CD4-positive, alpha-beta memory T cell (primary cell): ENCODE results near the gene GDF10. TPM values are rescaled to one million over a fixed set of nuclear protein-coding genes. Genes with fewer than 3 reads are reported as not detected.
A peak's percentile ranks its signal among the peaks of the same experiment; 100 is the strongest.

Experiments
- CTCF ChIA-PET: fragments of 350-600 bp; sonication (Branson Sonifier 250); formaldehyde crosslinking; loops from one replicate; lab custom pipeline; 2021; ENCODE audit warnings: inconsistent platforms; ENCODE audit not compliant: partially characterized antibody; lab: Charles Lee
- POLR2A ChIA-PET: fragments of 350-600 bp; sonication (Branson Sonifier 250); formaldehyde crosslinking; loops from one replicate; lab custom pipeline; 2021; ENCODE audit not compliant: partially characterized antibody; lab: Charles Lee
- DNase-seq, 5 donors: peaks; one replicate each; pipeline versions ENCODE4 v3.0.0 to v3.0.0-alpha.2; 2020 to 2022; ENCODE audit warnings: mixed read lengths in 1 of 5
- H3K27ac ChIP-seq: one replicate; pipeline ENCODE4 v1.7.0; 2013; ENCODE audit warnings: low read depth, low read length
- H3K27me3 ChIP-seq: 2 replicates; pipeline ENCODE4 v1.7.0; 2013; ENCODE audit warnings: mild to moderate bottlenecking, low read length, moderate library complexity; ENCODE audit not compliant: insufficient read depth
- H3K36me3 ChIP-seq: 2 replicates; pipeline ENCODE4 v1.7.0; 2013; ENCODE audit warnings: mild to moderate bottlenecking, low read length, moderate library complexity; ENCODE audit not compliant: insufficient read depth
- H3K4me1 ChIP-seq: 2 replicates; pipeline ENCODE4 v1.7.0; 2013; ENCODE audit warnings: mild to moderate bottlenecking, low read length, moderate library complexity; ENCODE audit not compliant: insufficient read depth
- H3K4me3 ChIP-seq, 2 donors: one replicate each; pipeline ENCODE4 v1.7.0; 2013; ENCODE audit warnings: low read length in 2 of 2, mild to moderate bottlenecking in 1 of 2
- H3K9me3 ChIP-seq, 2 donors: one replicate each; pipeline ENCODE4 v1.7.0; 2013; ENCODE audit warnings: low read length in 2 of 2, control low read depth in 1 of 2; ENCODE audit not compliant: control insufficient read depth in 1 of 2
- H3K27ac Mint-ChIP-seq, 7 donors: one replicate each; pipeline ENCODE4 v1.8.0; 2020 to 2021; ENCODE audit warnings: mixed read lengths in 7 of 7, mild to moderate bottlenecking in 6 of 7, inconsistent platforms in 3 of 7, moderate library complexity in 3 of 7
- H3K27me3 Mint-ChIP-seq, 2 donors: one replicate each; pipeline ENCODE4 v1.8.0; 2020 to 2021; ENCODE audit warnings: mixed read lengths in 2 of 2
- H3K36me3 Mint-ChIP-seq, 2 donors: one replicate each; pipeline ENCODE4 v1.8.0; 2020 to 2021; ENCODE audit warnings: mixed read lengths in 2 of 2, inconsistent platforms in 1 of 2, mild to moderate bottlenecking in 1 of 2
- H3K4me1 Mint-ChIP-seq, 4 donors: one replicate each; pipeline ENCODE4 v1.8.0; 2020 to 2021; ENCODE audit warnings: mixed read lengths in 4 of 4, mild to moderate bottlenecking in 1 of 4
- H3K4me3 Mint-ChIP-seq, 8 donors: one replicate each; pipeline ENCODE4 v1.8.0; 2020 to 2021; ENCODE audit warnings: mixed read lengths in 8 of 8, mild to moderate bottlenecking in 7 of 8, moderate library complexity in 6 of 8, inconsistent platforms in 3 of 8
- H3K9me3 Mint-ChIP-seq, 8 donors: one replicate each; pipeline ENCODE4 v1.8.0; 2020 to 2021; ENCODE audit warnings: mixed read lengths in 8 of 8, mild to moderate bottlenecking in 5 of 8, inconsistent platforms in 3 of 8, moderate library complexity in 1 of 8
- intact Hi-C: fragments of 100-400 bp; cut with micrococcal nuclease; formaldehyde crosslinking; loops from one replicate; pipeline ENCODE4 v1.15.1; 2023
- polyA plus RNA-seq, 2 donors: library from polyadenylated mRNA; unstranded; fragments of 300-500 nt; fragmentation: Illumina TruSeq; gene quantifications; one replicate each; pipeline ENCODE4 v1.2.3, GENCODE V29; 2021
- total RNA-seq, 2 experiments: library from RNA; stranded (reverse); gene quantifications; one replicate each; pipeline ENCODE4 v1.2.3, GENCODE V29; 2021

The GDF10 gene
- total and polyA plus RNA-seq, 4 experiments from 2014 or later, result 0.19 to 1.3 (median 0.78) TPM

DNA sequence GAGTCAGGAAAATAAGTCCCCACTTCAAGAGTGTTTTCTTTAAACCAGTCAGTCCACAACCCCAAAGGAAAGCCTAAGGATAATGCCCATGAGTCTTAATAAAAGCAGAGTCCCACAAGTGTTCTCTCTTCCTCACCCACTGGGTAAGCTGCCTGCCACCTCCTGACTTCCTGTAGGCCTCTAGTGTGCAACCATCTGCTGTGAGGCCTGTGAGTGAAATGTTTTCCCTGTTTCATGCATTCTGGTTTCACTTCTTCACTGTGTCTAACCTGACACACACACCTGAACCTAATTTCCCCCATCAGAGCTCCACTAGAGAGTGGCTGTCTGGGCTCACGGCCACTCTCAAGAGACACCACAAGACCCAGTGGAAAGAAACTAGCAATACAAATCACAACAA, 38.9 kb upstream of the GDF10 start:
- DNase-seq, result peak; percentile 38 to 53 (median 43)
- no peaks in the 10 kb centered on the region for H3K27me3 ChIP-seq
- Mint-ChIP-seq H3K9me3 (peaks cover 0 to 12% (median 1%) of the 10 kb centered on the region in 8 donors), H3K27me3 (no peaks in the 10 kb centered on the region), H3K36me3 (no peaks in the 10 kb centered on the region), H3K4me1 (peaks cover 48 to 93% (median 82%) of the 10 kb centered on the region in 4 donors), H3K27ac (peak overlapping the region; percentile 78 to 99 (median 96)), H3K4me3 (peak overlapping the region; percentile 34 to 83 (median 76))
- CTCF ChIA-PET, result interaction anchor here (0.9 to 3.0 kb wide), 3 partner anchors 22 to 55 kb away, joined by 3 to 21 read pairs (median 3); no protein-coding TSS in a partner anchor
- no peak overlapping the region for H3K4me3 ChIP-seq
- H3K9me3 ChIP-seq, result no peaks in the 10 kb centered on the region
- peak overlapping the region; percentile 51 for H3K27ac ChIP-seq
- H3K36me3 ChIP-seq, result no peaks in the 10 kb centered on the region
- intact Hi-C loops, result loop anchor here (2.0 kb wide), 2 partner anchors 50 to 94 kb away; no protein-coding TSS in a partner anchor
- H3K4me1 ChIP-seq, result peaks cover 90% of the 10 kb centered on the region
- POLR2A ChIA-PET, result interaction anchor here (0.8 to 5.7 kb wide), 8 partner anchors 15 to 213 kb away, joined by 3 to 33 read pairs (median 10); no protein-coding TSS in a partner anchor

DNA sequence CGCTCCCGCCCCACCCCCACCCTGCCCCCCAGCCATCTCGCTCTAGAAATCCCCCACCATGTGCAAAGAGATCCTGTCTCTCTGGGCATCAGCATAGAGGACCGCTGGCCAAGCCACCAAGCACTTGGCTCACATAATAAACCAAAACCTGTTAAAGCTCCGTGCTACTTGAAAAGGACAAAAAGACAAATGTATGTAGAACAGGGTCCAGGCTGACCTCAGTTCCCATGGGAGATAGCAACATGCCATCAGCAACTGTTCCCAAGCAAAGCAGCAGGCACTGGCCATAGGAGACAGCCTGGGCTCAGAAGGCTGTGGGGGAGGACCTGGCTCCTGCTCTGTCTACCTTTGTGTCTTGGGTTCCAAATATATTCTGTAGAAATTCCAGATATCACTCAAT, 38.4 kb upstream of the GDF10 start:
- CTCF ChIA-PET, result interaction anchor here (0.9 to 3.0 kb wide), 2 partner anchors 21 to 50 kb away, joined by 3 to 21 read pairs; no protein-coding TSS in a partner anchor
- Mint-ChIP-seq H3K9me3 (peaks cover 0 to 12% (median under 1%) of the 10 kb centered on the region in 8 donors), H3K36me3 (no peaks in the 10 kb centered on the region), H3K4me3 (peak overlapping the region in 6 of 8 donors; percentile 72 to 83 (median 77)), H3K27ac (peak overlapping the region; percentile 78 to 99 (median 96)), H3K27me3 (no peaks in the 10 kb centered on the region), H3K4me1 (peaks cover 46 to 91% (median 80%) of the 10 kb centered on the region in 4 donors)
- Histone ChIP-seq H3K4me1 (peaks cover 85% of the 10 kb centered on the region), H3K9me3 (no peaks in the 10 kb centered on the region), H3K4me3 (no peak overlapping the region), H3K36me3 (no peaks in the 10 kb centered on the region), H3K27me3 (no peaks in the 10 kb centered on the region), H3K27ac (no peak overlapping the region)
- POLR2A ChIA-PET, result interaction anchor here (0.8 to 5.7 kb wide), 8 partner anchors 14 to 214 kb away, joined by 3 to 33 read pairs (median 10); no protein-coding TSS in a partner anchor
- intact Hi-C loops, result loop anchor here (2.0 kb wide), 2 partner anchors 49 to 95 kb away; no protein-coding TSS in a partner anchor
- no peak for DNase-seq

DNA sequence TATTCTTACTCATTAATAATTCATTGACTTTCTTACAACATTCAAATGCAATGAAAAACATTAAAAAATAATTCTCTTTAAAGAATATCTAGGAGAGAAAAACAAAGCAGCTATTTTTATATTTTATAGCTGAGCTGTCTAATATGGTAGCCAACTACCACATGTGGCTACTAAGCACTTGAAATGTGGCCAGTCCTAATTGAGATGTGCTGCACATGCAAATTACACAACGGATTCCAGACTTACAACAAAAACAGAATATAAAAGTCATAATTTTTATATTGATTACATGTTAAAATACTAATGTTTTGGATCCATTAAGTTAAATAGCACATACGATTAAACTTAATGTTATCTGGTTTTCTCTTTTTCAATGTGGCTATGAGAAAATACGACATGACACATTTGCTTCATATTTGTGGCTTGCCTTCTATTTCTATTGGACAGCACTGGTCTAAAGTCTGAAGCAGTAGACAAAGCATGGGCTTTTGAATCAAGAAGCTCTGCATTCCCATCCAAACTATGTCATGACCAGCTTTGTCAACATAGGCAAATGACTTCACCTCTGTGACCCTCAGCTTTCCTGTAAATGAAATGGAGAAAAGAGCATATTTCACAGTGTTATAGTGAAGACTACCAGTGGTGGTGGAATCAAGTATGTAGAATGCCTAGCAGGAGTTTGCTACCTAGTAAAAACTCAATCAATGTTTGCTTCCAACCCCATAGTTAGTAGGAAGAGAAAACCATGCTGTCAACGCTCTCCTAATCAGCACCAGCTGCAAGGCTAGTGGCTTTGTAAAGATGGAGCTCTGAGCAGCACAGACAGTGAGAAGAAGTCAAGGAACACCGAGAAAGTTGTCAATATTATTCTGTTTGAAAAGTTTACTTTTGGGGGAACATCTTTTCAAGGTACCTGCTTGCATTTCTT, 37.1 kb upstream of the GDF10 start:
- peaks cover 0 to 12% (median 0%) of the 10 kb centered on the region in 8 donors for H3K9me3 Mint-ChIP-seq
- Histone ChIP-seq H3K27ac (no peak overlapping the region), H3K36me3 (no peaks in the 10 kb centered on the region), H3K27me3 (no peaks in the 10 kb centered on the region), H3K9me3 (no peaks in the 10 kb centered on the region), H3K4me3 (no peak overlapping the region), H3K4me1 (peaks cover 73% of the 10 kb centered on the region)
- H3K27me3 Mint-ChIP-seq, result no peaks in the 10 kb centered on the region
- H3K4me3 Mint-ChIP-seq, result peak overlapping the region in 2 of 8 donors; percentile 14 to 15
- H3K4me1 Mint-ChIP-seq, result peaks cover 38 to 90% (median 73%) of the 10 kb centered on the region in 4 donors
- no peaks in the 10 kb centered on the region for H3K36me3 Mint-ChIP-seq
- POLR2A ChIA-PET, result interaction anchor here (1.2 kb wide), 1 partner anchor 55 kb away, joined by 3 read pairs; no protein-coding TSS in a partner anchor
- intact Hi-C loops, result no loop called here
- CTCF ChIA-PET, result interaction anchor here (3.0 kb wide), 1 partner anchor 48 kb away, joined by 21 read pairs; no protein-coding TSS in a partner anchor
- peak overlapping the region in 2 of 7 donors; percentile 37 to 96 for H3K27ac Mint-ChIP-seq
- DNase-seq, result no peak

DNA sequence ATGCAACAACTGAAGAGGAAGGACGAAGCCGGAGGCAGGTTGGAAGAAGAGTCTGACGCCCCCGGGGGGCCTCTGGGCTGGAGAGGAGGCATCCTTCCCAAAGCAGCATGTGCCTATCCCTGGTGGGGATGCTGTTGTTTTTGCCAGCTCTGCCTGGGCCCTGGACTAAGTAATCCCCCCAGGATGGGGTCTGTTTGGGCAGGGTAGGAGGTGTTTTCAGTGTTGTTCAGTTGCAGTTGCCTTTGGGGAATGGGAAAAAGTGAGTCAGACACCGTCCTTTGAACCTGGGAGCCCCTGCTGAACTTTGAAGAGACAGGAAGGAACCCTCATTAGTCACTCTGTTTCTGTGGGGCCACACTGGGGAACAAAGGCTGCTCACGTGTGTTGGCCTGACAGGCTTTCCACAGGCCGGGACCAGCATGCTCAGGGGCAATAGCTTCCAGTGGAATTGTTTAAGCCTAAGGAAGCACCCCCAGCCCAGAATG, 35.2 kb upstream of the GDF10 start:
- ChIA-PET CTCF (interaction anchor here (0.9 to 1.0 kb wide), 2 partner anchors 48 to 57 kb away, joined by 3 read pairs; no protein-coding TSS in a partner anchor), POLR2A (no interaction called here)
- peak; percentile 10 to 77 (median 20) for DNase-seq
- Histone ChIP-seq H3K9me3 (no peaks in the 10 kb centered on the region), H3K4me3 (no peak overlapping the region), H3K36me3 (no peaks in the 10 kb centered on the region), H3K27ac (no peak overlapping the region), H3K4me1 (peaks cover 53% of the 10 kb centered on the region), H3K27me3 (no peaks in the 10 kb centered on the region)
- no peaks in the 10 kb centered on the region for H3K27me3 Mint-ChIP-seq
- H3K27ac Mint-ChIP-seq, result peak overlapping the region; percentile 28 to 96 (median 70)
- peaks cover 0 to 12% (median 0%) of the 10 kb centered on the region in 8 donors for H3K9me3 Mint-ChIP-seq
- peaks cover 33 to 73% (median 58%) of the 10 kb centered on the region in 4 donors for H3K4me1 Mint-ChIP-seq
- H3K36me3 Mint-ChIP-seq, result no peaks in the 10 kb centered on the region
- intact Hi-C loops, result loop anchor here (1.0 kb wide), 1 partner anchor 12 kb away; no protein-coding TSS in a partner anchor
- H3K4me3 Mint-ChIP-seq, result peak overlapping the region in 5 of 8 donors; percentile 43 to 81 (median 70)

DNA sequence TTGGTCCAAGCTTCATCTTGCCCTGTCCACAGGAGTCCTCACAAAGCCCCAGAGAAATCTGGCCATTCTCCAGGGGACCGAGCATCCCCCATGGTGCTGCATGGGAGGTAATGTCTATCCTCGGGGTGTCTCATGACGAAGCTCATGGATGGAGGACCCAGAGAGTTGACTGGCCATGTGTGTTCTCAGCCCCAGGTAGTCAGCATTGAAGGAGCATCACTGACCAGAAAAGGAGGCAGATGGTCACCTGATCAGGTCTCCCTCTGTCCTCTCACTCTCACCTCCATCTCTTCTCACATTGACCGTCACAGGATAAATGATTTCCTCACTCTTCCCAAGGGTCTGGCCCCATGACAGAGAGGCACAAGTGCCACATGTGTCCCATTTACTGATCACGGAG, 33.4 kb upstream of the GDF10 start:
- Histone ChIP-seq H3K4me3 (no peak overlapping the region), H3K36me3 (no peaks in the 10 kb centered on the region), H3K4me1 (peaks cover 36% of the 10 kb centered on the region), H3K27me3 (no peaks in the 10 kb centered on the region), H3K9me3 (no peaks in the 10 kb centered on the region), H3K27ac (no peak overlapping the region)
- ChIA-PET CTCF (interaction anchor here (1.0 kb wide), 1 partner anchor 31 kb away, joined by 4 read pairs; no protein-coding TSS in a partner anchor), POLR2A (no interaction called here)
- peaks cover 17 to 55% (median 41%) of the 10 kb centered on the region in 4 donors for H3K4me1 Mint-ChIP-seq
- DNase-seq, result no peak
- H3K27me3 Mint-ChIP-seq, result no peaks in the 10 kb centered on the region
- no peak overlapping the region for H3K4me3 Mint-ChIP-seq
- peaks cover 0 to 12% (median 0%) of the 10 kb centered on the region in 8 donors for H3K9me3 Mint-ChIP-seq
- no peaks in the 10 kb centered on the region for H3K36me3 Mint-ChIP-seq
- no peak overlapping the region for H3K27ac Mint-ChIP-seq
- intact Hi-C loops, result no loop called here

GRCh38 chr10:47268696-47269095, 31.3 kb upstream of the GDF10 start:
- H3K4me3 Mint-ChIP-seq, result no peak overlapping the region
- H3K36me3 Mint-ChIP-seq, result no peaks in the 10 kb centered on the region
- no peak for DNase-seq
- peak overlapping the region in 2 of 7 donors; percentile 13 to 42 for H3K27ac Mint-ChIP-seq
- intact Hi-C loops, result loop anchor here (1.0 kb wide), 1 partner anchor 221 kb away; no protein-coding TSS in a partner anchor
- Histone ChIP-seq H3K27ac (no peak overlapping the region), H3K27me3 (no peaks in the 10 kb centered on the region), H3K4me1 (peaks cover 20% of the 10 kb centered on the region), H3K36me3 (no peaks in the 10 kb centered on the region), H3K4me3 (no peak overlapping the region), H3K9me3 (no peaks in the 10 kb centered on the region)
- peaks cover 0 to 14% (median 3%) of the 10 kb centered on the region in 8 donors for H3K9me3 Mint-ChIP-seq
- ChIA-PET CTCF (interaction anchor here (1.0 to 1.4 kb wide), 2 partner anchors 221 to 244 kb away, joined by 3 read pairs; no protein-coding TSS in a partner anchor), POLR2A (no interaction called here)
- peaks cover 8 to 40% (median 27%) of the 10 kb centered on the region in 4 donors for H3K4me1 Mint-ChIP-seq
- no peaks in the 10 kb centered on the region for H3K27me3 Mint-ChIP-seq
